Astrocyte (in vitro differentiated cells and primary cell): ENCODE measurements around the gene C12orf50.

Source experiments
- CTCF ChIP-seq: IDR thresholded peaks from 2 replicates; pipeline ENCODE4 v1.5.1; 2011; ENCODE audit warnings: low read depth, mild to moderate bottlenecking, inconsistent platforms, low read length, moderate library complexity; ENCODE audit not compliant: insufficient read depth
- EZH2 ChIP-seq: IDR thresholded peaks from 2 replicates; pipeline ENCODE4 v1.6.1; 2012; ENCODE audit warnings: mild to moderate bottlenecking, low read length, inconsistent platforms; ENCODE audit not compliant: insufficient read depth

DNA sequence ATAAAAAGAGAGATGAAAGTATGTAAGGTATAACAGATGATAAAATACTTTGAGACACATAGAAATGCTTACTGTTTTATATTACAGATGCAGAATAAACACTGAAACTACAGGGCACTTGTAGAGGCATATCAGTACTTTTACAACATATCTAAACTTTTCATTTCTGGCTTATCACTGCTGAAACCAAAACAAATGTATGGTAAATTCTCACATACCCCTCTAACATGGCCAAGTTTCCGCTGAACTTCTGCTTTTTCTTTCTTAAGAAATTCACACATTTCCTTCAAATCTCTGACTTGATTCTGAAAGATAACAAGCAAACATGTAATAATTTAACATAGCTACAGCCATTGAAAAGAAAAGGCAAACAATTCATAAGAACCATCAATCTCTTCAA lies 33.3 kb upstream of the C12orf50 start:
- no peak for TF ChIP-seq CTCF
- TF ChIP-seq EZH2, result no peak
